Trophoblast cell (in vitro differentiated cells and primary cell): ENCODE measurements around the gene RNF186. TPM values are rescaled to one million over a fixed set of nuclear protein-coding genes. Genes with fewer than 3 reads are reported as not detected.

Experiments
- DNase-seq, 2 donors: peaks; one replicate each; pipeline ENCODE4 v3.0.0-alpha.2; 2016
- H2AFZ ChIP-seq: 2 replicates; pipeline ENCODE4 v1.6.1; 2013; ENCODE audit warnings: low read length, moderate library complexity, mild to moderate bottlenecking; ENCODE audit not compliant: insufficient read depth, poor library complexity
- H2AK5ac ChIP-seq: 2 replicates; pipeline ENCODE4 v1.6.1; 2013; ENCODE audit warnings: mild to moderate bottlenecking, low read length
- H2BK120ac ChIP-seq: 2 replicates; pipeline ENCODE4 v1.6.1; 2013; ENCODE audit warnings: low read length, mild to moderate bottlenecking, moderate library complexity; ENCODE audit not compliant: insufficient read depth, poor library complexity
- H2BK12ac ChIP-seq: 2 replicates; pipeline ENCODE4 v1.6.1; 2013; ENCODE audit warnings: mild to moderate bottlenecking, low read length, moderate library complexity
- H2BK5ac ChIP-seq: 2 replicates; pipeline ENCODE4 v1.6.1; 2013; ENCODE audit warnings: low read length, low read depth, moderate library complexity, mild to moderate bottlenecking; ENCODE audit not compliant: poor library complexity
- H3K14ac ChIP-seq: 2 replicates; pipeline ENCODE4 v1.6.1; 2013; ENCODE audit warnings: mild to moderate bottlenecking, low read length
- H3K18ac ChIP-seq: 2 replicates; pipeline ENCODE4 v1.6.1; 2013; ENCODE audit warnings: mild to moderate bottlenecking, low read length
- H3K23ac ChIP-seq: 2 replicates; pipeline ENCODE4 v1.6.1; 2013; ENCODE audit warnings: low read length
- H3K27ac ChIP-seq: 2 replicates; pipeline ENCODE4 v1.5.1; 2013; ENCODE audit warnings: low read depth, mild to moderate bottlenecking, inconsistent platforms, low read length, moderate library complexity
- H3K27me3 ChIP-seq: 2 replicates; pipeline ENCODE4 v1.6.1; 2013; ENCODE audit warnings: inconsistent platforms, mild to moderate bottlenecking, low read length, moderate library complexity; ENCODE audit not compliant: insufficient read depth
- H3K36me3 ChIP-seq, 2 experiments: 1 replicate in 1 of 2; 2 replicates in 1 of 2; pipeline ENCODE4 v1.6.1; 2013; ENCODE audit warnings: low read length in 2 of 2, mild to moderate bottlenecking in 2 of 2, moderate library complexity in 1 of 2; ENCODE audit not compliant: insufficient read depth in 2 of 2, control insufficient read depth in 1 of 2
- H3K4ac ChIP-seq: 2 replicates; pipeline ENCODE4 v1.6.1; 2013; ENCODE audit warnings: low read depth, mild to moderate bottlenecking, low read length, moderate library complexity
- H3K4me1 ChIP-seq, 2 experiments: 1 replicate in 1 of 2; 2 replicates in 1 of 2; pipeline ENCODE4 v1.6.1; 2013; ENCODE audit warnings: low read length in 2 of 2, mild to moderate bottlenecking in 2 of 2, moderate library complexity in 1 of 2; ENCODE audit not compliant: insufficient read depth in 2 of 2, control insufficient read depth in 1 of 2
- H3K4me2 ChIP-seq: 2 replicates; pipeline ENCODE4 v1.6.1; 2013; ENCODE audit warnings: inconsistent platforms, mild to moderate bottlenecking, low read length, moderate library complexity
- H3K4me3 ChIP-seq: 2 replicates; pipeline ENCODE4 v1.5.1; 2013; ENCODE audit warnings: mild to moderate bottlenecking, low read depth, low read length, inconsistent platforms
- H3K79me1 ChIP-seq: one replicate; pipeline ENCODE4 v1.6.1; 2013; ENCODE audit warnings: low read length
- H3K79me2 ChIP-seq: 2 replicates; pipeline ENCODE4 v1.6.1; 2013; ENCODE audit warnings: low read length, mild to moderate bottlenecking; ENCODE audit not compliant: control insufficient read depth, insufficient read depth, poor library complexity
- H3K9ac ChIP-seq: 2 replicates; pipeline ENCODE4 v1.6.1; 2013; ENCODE audit warnings: mild to moderate bottlenecking, low read length
- H3K9me3 ChIP-seq: 2 replicates; pipeline ENCODE4 v1.6.1; 2013; ENCODE audit warnings: low read depth, mild to moderate bottlenecking, control low read depth, inconsistent platforms, low read length; ENCODE audit not compliant: insufficient read depth
- H4K12ac ChIP-seq: 2 replicates; pipeline ENCODE4 v1.6.1; 2013; ENCODE audit warnings: low read depth, mild to moderate bottlenecking, low read length, moderate library complexity
- H4K8ac ChIP-seq: 2 replicates; pipeline ENCODE4 v1.6.1; 2013; ENCODE audit warnings: low read depth, mild to moderate bottlenecking, low read length, moderate library complexity
- H4K91ac ChIP-seq: one replicate; pipeline ENCODE4 v1.6.1; 2013; ENCODE audit warnings: low read depth, mild to moderate bottlenecking, low read length, moderate library complexity
- WGBS: extraction: QIAGEN DNeasy Blood & Tissue Kit; methylation state at CpG from one replicate; pipeline ENCODE4 v1.1.7; 2013; ENCODE audit warnings: missing lambda C conversion rate; ENCODE audit not compliant: insufficient read length, insufficient coverage; ENCODE audit errors: extremely low coverage; 5-methylcytosine and 5-hydroxymethylcytosine counted together
- polyA plus RNA-seq: library from polyadenylated mRNA; stranded (reverse); fragments of 200-250 nt; gene quantifications from 2 replicates; pipeline ENCODE4 v1.2.3, GENCODE V29; 2013

RNF186 gene, protein sequence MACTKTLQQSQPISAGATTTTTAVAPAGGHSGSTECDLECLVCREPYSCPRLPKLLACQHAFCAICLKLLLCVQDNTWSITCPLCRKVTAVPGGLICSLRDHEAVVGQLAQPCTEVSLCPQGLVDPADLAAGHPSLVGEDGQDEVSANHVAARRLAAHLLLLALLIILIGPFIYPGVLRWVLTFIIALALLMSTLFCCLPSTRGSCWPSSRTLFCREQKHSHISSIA
- not detected in 2 replicates for polyA plus RNA-seq

GRCh38 chr1:19814681-19815503 lies at the start of gene RNF186:
RNF186 (minus strand) TSS chr1:19815283; CDS start chr1:19815101, 182 bp downstream.
- Histone ChIP-seq H4K8ac (no peak within 1 kb of the TSS), H2BK5ac (no peak within 1 kb of the TSS), H3K27me3 (no peaks in the 10 kb centered on the region), H2BK120ac (no peak within 1 kb of the TSS), H4K12ac (no peak within 1 kb of the TSS), H3K79me2 (no peaks in the 10 kb centered on the region), H3K14ac (no peak within 1 kb of the TSS), H2AFZ (no peak within 1 kb of the TSS), H3K9me3 (no peaks in the 10 kb centered on the region), H2AK5ac (no peak within 1 kb of the TSS), H3K18ac (no peak within 1 kb of the TSS), H3K36me3 (no peaks in the 10 kb centered on the region), H3K4ac (no peak within 1 kb of the TSS), H3K4me3 (no peak within 1 kb of the TSS), H3K27ac (no peak within 1 kb of the TSS), H3K9ac (no peak within 1 kb of the TSS), H2BK12ac (no peak within 1 kb of the TSS), H4K91ac (no peak within 1 kb of the TSS), H3K4me2 (no peak within 1 kb of the TSS), H3K4me1 (peaks cover 0 to 2% of the 10 kb centered on the region in 2 experiments), H3K23ac (no peak within 1 kb of the TSS), H3K79me1 (no peaks in the 10 kb centered on the region)
- DNase-seq = peak; percentile 7 to 59
- no CpG with 5 or more reads among the region's 22 CpGs for WGBS

GRCh38 chr1:19864570-19865160 lies 49.6 kb upstream of the RNF186 start:
- no peak overlapping the region for H4K12ac ChIP-seq
- H3K18ac ChIP-seq = no peak overlapping the region
- DNase-seq = no peak
- H2BK5ac ChIP-seq = no peak overlapping the region
- H2AK5ac ChIP-seq = no peak overlapping the region
- WGBS = no CpG with 5 or more reads among the region's 1 CpG
- peaks cover 2% of the 10 kb centered on the region for H3K79me1 ChIP-seq
- H2AFZ ChIP-seq = no peak overlapping the region
- H3K36me3 ChIP-seq = no peaks in the 10 kb centered on the region
- no peak overlapping the region for H3K9ac ChIP-seq
- H2BK120ac ChIP-seq = no peak overlapping the region
- no peaks in the 10 kb centered on the region for H3K9me3 ChIP-seq
- H4K8ac ChIP-seq = no peak overlapping the region
- H3K4ac ChIP-seq = no peak overlapping the region
- H3K27me3 ChIP-seq = no peaks in the 10 kb centered on the region
- no peak overlapping the region for H3K4me2 ChIP-seq
- no peaks in the 10 kb centered on the region for H3K4me1 ChIP-seq
- no peak overlapping the region for H2BK12ac ChIP-seq
- no peak overlapping the region for H4K91ac ChIP-seq
- H3K4me3 ChIP-seq = no peak overlapping the region
- no peak overlapping the region for H3K23ac ChIP-seq
- H3K79me2 ChIP-seq = no peaks in the 10 kb centered on the region
- H3K27ac ChIP-seq = no peak overlapping the region
- no peak overlapping the region for H3K14ac ChIP-seq

- H4K91ac ChIP-seq = no peak overlapping the region
- no peaks in the 10 kb centered on the region for H3K4me1 ChIP-seq
- H3K27me3 ChIP-seq = no peaks in the 10 kb centered on the region
- H3K23ac ChIP-seq = no peak overlapping the region
- H2BK120ac ChIP-seq = no peak overlapping the region
- no peak overlapping the region for H4K12ac ChIP-seq
- H3K9ac ChIP-seq = no peak overlapping the region
- no peaks in the 10 kb centered on the region for H3K9me3 ChIP-seq
- no peak overlapping the region for H4K8ac ChIP-seq
- no peak overlapping the region for H3K4me2 ChIP-seq
- no peak overlapping the region for H2AFZ ChIP-seq
- no peak for DNase-seq
- no CpG with 5 or more reads among the region's 3 CpGs for WGBS
- H3K18ac ChIP-seq = no peak overlapping the region
- no peak overlapping the region for H3K4ac ChIP-seq
- no peak overlapping the region for H3K14ac ChIP-seq
- no peak overlapping the region for H2AK5ac ChIP-seq
- no peaks in the 10 kb centered on the region for H3K36me3 ChIP-seq
- H3K79me2 ChIP-seq = no peaks in the 10 kb centered on the region
- H2BK5ac ChIP-seq = no peak overlapping the region
- no peak overlapping the region for H2BK12ac ChIP-seq
- no peak overlapping the region for H3K4me3 ChIP-seq
- no peak overlapping the region for H3K27ac ChIP-seq
- H3K79me1 ChIP-seq = no peaks in the 10 kb centered on the region
Observed at GRCh38 chr1:19862944-19863343, 47.9 kb upstream of the RNF186 start.

- Histone ChIP-seq H3K23ac (no peak overlapping the region), H3K14ac (no peak overlapping the region), H2AFZ (no peak overlapping the region), H3K27ac (no peak overlapping the region), H4K12ac (no peak overlapping the region), H3K4me3 (no peak overlapping the region), H2BK12ac (no peak overlapping the region), H3K4me1 (no peaks in the 10 kb centered on the region), H4K8ac (no peak overlapping the region), H3K79me1 (no peaks in the 10 kb centered on the region), H3K9ac (no peak overlapping the region), H3K4ac (no peak overlapping the region), H3K27me3 (no peaks in the 10 kb centered on the region), H3K18ac (no peak overlapping the region), H2AK5ac (no peak overlapping the region), H3K79me2 (no peaks in the 10 kb centered on the region), H3K4me2 (no peak overlapping the region), H2BK5ac (no peak overlapping the region), H2BK120ac (no peak overlapping the region), H3K9me3 (no peaks in the 10 kb centered on the region), H3K36me3 (no peaks in the 10 kb centered on the region), H4K91ac (no peak overlapping the region)
- WGBS = no CpG with 5 or more reads among the region's 1 CpG
- DNase-seq = no peak
Observed at GRCh38 chr1:19861842-19862530, 46.9 kb upstream of the RNF186 start.
